ENCODE results near the gene SERTAD3.

DNA sequence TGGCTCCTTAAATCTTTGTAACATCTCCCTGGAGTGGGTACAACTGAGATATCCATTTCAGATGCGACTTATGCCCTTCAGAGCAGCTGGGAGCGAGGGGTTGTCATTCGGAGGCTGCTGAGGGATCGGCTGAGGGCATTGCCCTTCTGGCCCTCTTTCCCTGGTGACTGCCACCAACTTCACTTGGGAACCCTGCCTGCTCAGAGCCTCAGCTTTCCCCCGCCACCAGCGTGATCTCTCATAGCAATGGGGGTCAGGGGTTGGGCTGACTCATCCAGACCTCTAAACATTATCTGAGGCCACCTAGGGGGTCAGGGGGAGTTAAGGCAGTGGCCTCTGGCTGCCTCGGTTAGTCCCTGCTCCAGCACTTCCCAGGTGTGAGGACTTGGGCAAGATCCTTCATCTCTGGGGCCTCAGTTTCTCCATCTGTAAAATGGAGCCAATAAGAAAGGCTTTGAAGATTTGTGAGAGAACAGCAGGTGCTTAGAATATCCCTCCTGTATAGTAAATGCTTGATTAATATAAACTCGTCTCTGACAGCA is 32.1 kb downstream of the SERTAD3 start:
- TF ChIP-seq POLR2AphosphoS5 (IDR thresholded peaks at IDR 0.05; ENCODE audit: low read depth, low read length): no peak
- no peak for TF ChIP-seq TAF1 (IDR thresholded peaks at IDR 0.05; ENCODE audit: borderline replicate concordance, insufficient read depth, low read length)
- TF ChIP-seq FOXP2 (optimal IDR thresholded peaks at IDR 0.05; ENCODE audit: borderline replicate concordance, extremely low read depth, extremely low read length, insufficient read depth): no peak

All from PFSK-1 (cell line).